ENCODE measurements around the gene GP5.

Gene GP5

GRCh38 chr3:194424373-194424772 is 25.3 kb upstream of the GP5 start:
- DNase-seq (ENCODE audit: extremely low read depth, insufficient read length), result no peak
- no peak overlapping the region for H3K4me3 ChIP-seq (replicated peaks; ENCODE audit: low read depth, low read length)
- H3K36me3 ChIP-seq (ENCODE audit: control insufficient read depth, insufficient read depth, low read length), result peaks cover 9% of the 10 kb centered on the region
- H3K27me3 ChIP-seq (replicated peaks; ENCODE audit: control insufficient read depth, insufficient read depth, low read length), result no peaks in the 10 kb centered on the region
- TF ChIP-seq CTCF (IDR thresholded peaks at IDR 0.05; ENCODE audit: insufficient read depth, low read length, poor library complexity, severe bottlenecking), result no peak

GRCh38 chr3:194423317-194423716 is 24.3 kb upstream of the GP5 start:
- Histone ChIP-seq H3K36me3 (ENCODE audit: control insufficient read depth, insufficient read depth, low read length) (peaks cover 12% of the 10 kb centered on the region), H3K27me3 (replicated peaks; ENCODE audit: control insufficient read depth, insufficient read depth, low read length) (no peaks in the 10 kb centered on the region), H3K4me3 (replicated peaks; ENCODE audit: low read depth, low read length) (no peak overlapping the region)
- TF ChIP-seq CTCF (IDR thresholded peaks at IDR 0.05; ENCODE audit: insufficient read depth, low read length, poor library complexity, severe bottlenecking), result no peak
- no peak for DNase-seq (ENCODE audit: extremely low read depth, insufficient read length)

- TF ChIP-seq CTCF (IDR thresholded peaks at IDR 0.05; ENCODE audit: insufficient read depth, low read length, poor library complexity, severe bottlenecking), result no peak
- no peak overlapping the region for H3K4me3 ChIP-seq (replicated peaks; ENCODE audit: low read depth, low read length)
- DNase-seq (ENCODE audit: extremely low read depth, insufficient read length), result no peak
- peaks cover 12% of the 10 kb centered on the region for H3K36me3 ChIP-seq (ENCODE audit: control insufficient read depth, insufficient read depth, low read length)
- no peaks in the 10 kb centered on the region for H3K27me3 ChIP-seq (replicated peaks; ENCODE audit: control insufficient read depth, insufficient read depth, low read length)
These were observed 23.1 kb upstream of the GP5 start for GRCh38 chr3:194422188-194422587.

- Histone ChIP-seq H3K27me3 (replicated peaks; ENCODE audit: control insufficient read depth, insufficient read depth, low read length) (no peaks in the 10 kb centered on the region), H3K4me3 (replicated peaks; ENCODE audit: low read depth, low read length) (no peak overlapping the region), H3K36me3 (ENCODE audit: control insufficient read depth, insufficient read depth, low read length) (peaks cover 5% of the 10 kb centered on the region)
- no peak for DNase-seq (ENCODE audit: extremely low read depth, insufficient read length)
- TF ChIP-seq CTCF (IDR thresholded peaks at IDR 0.05; ENCODE audit: insufficient read depth, low read length, poor library complexity, severe bottlenecking), result no peak
These were observed 19.6 kb upstream of the GP5 start for GRCh38 chr3:194418671-194419070.

GRCh38 chr3:194407423-194407822 is 8.4 kb upstream of the GP5 start:
- TF ChIP-seq CTCF (IDR thresholded peaks at IDR 0.05; ENCODE audit: insufficient read depth, low read length, poor library complexity, severe bottlenecking), result no peak
- no peak for DNase-seq (ENCODE audit: extremely low read depth, insufficient read length)
- no peak overlapping the region for H3K4me3 ChIP-seq (replicated peaks; ENCODE audit: low read depth, low read length)
- H3K27me3 ChIP-seq (replicated peaks; ENCODE audit: control insufficient read depth, insufficient read depth, low read length), result no peaks in the 10 kb centered on the region
- peaks cover 2% of the 10 kb centered on the region for H3K36me3 ChIP-seq (ENCODE audit: control insufficient read depth, insufficient read depth, low read length)

- no peak for TF ChIP-seq CTCF (IDR thresholded peaks at IDR 0.05; ENCODE audit: insufficient read depth, low read length, poor library complexity, severe bottlenecking)
- no peak for DNase-seq (ENCODE audit: extremely low read depth, insufficient read length)
- no peaks in the 10 kb centered on the region for H3K27me3 ChIP-seq (replicated peaks; ENCODE audit: control insufficient read depth, insufficient read depth, low read length)
- H3K4me3 ChIP-seq (replicated peaks; ENCODE audit: low read depth, low read length), result no peak overlapping the region
- H3K36me3 ChIP-seq (ENCODE audit: control insufficient read depth, insufficient read depth, low read length), result peaks cover 2% of the 10 kb centered on the region
These were observed 6.7 kb upstream of the GP5 start for GRCh38 chr3:194405766-194406165.
